Tibial artery (tissue), 4 donors: ENCODE measurements around the gene KDELR3.

Experiments used
- DNase-seq, 2 donors: peaks; one replicate each; pipeline ENCODE4 v3.0.0-alpha.2; 2019
- H3K27ac ChIP-seq, 2 donors: fragments of 200-600 bp; sonication (generic) in 1 of 2; 1 replicate in 1 of 2; 2 replicates in 1 of 2; pipeline ENCODE4 v1.5.1; 2018 to 2019; ENCODE audit warnings: mild to moderate bottlenecking in 1 of 2
- H3K27me3 ChIP-seq, 2 donors: fragments of 200-600 bp; sonication (generic) in 1 of 2; one replicate each; pipeline versions ENCODE4 v1.5.1 to v1.6.0; 2016 to 2019
- H3K36me3 ChIP-seq, 3 donors: fragments of 200-600 bp; sonication (generic) in 2 of 3; one replicate each; pipeline ENCODE4 v1.5.1; 2016 to 2019; ENCODE audit warnings: mild to moderate bottlenecking in 2 of 3
- H3K4me1 ChIP-seq, 4 donors: fragments of 200-600 bp; sonication (generic) in 2 of 4; 1 replicate in 3 of 4; 2 replicates in 1 of 4; pipeline ENCODE4 v1.5.1; 2016 to 2019
- H3K4me3 ChIP-seq, 2 donors: fragments of 200-600 bp; sonication (generic) in 1 of 2; 1 replicate in 1 of 2; 2 replicates in 1 of 2; pipeline ENCODE4 v1.5.1; 2018 to 2019; ENCODE audit warnings: mild to moderate bottlenecking in 2 of 2
- H3K9me3 ChIP-seq, 3 donors: fragments of 200-600 bp; sonication (generic) in 1 of 3; one replicate each; pipeline ENCODE4 v1.5.1; 2016 to 2019
- CTCF ChIP-seq, 2 experiments: fragments of 200-600 bp in 1 of 2; fragments of 450-650 bp in 1 of 2; IDR thresholded peaks; one replicate each; pipeline ENCODE4 v1.5.1; 2017 to 2019; ENCODE audit warnings: antibody characterized with exemption in 2 of 2, mild to moderate bottlenecking in 1 of 2, moderate library complexity in 1 of 2
- intact Hi-C: fragments of 100-400 bp; cut with DNase I; formaldehyde crosslinking; loops from one replicate; pipeline ENCODE4 v1.15.0; 2023; ENCODE audit warnings: low total_unique reads

KDELR3 gene

GRCh38 chr22:38440747-38441350 lies 27.0 kb upstream of the KDELR3 start:
- no peak for DNase-seq
- Histone ChIP-seq H3K4me3 (no peak overlapping the region), H3K27ac (no peak overlapping the region), H3K27me3 (peaks cover 0 to 54% of the 10 kb centered on the region in 2 donors), H3K4me1 (no peaks in the 10 kb centered on the region), H3K36me3 (no peaks in the 10 kb centered on the region), H3K9me3 (no peaks in the 10 kb centered on the region)
- intact Hi-C loops: no loop called here
- no peak for TF ChIP-seq CTCF (IDR thresholded peaks at IDR 0.05)

GRCh38 chr22:38441620-38442287 lies 26.1 kb upstream of the KDELR3 start:
- Histone ChIP-seq H3K9me3 (no peaks in the 10 kb centered on the region), H3K4me1 (no peaks in the 10 kb centered on the region), H3K27ac (no peak overlapping the region), H3K36me3 (no peaks in the 10 kb centered on the region), H3K27me3 (peaks cover 0 to 59% of the 10 kb centered on the region in 2 donors), H3K4me3 (no peak overlapping the region)
- no peak for TF ChIP-seq CTCF (IDR thresholded peaks at IDR 0.05)
- DNase-seq: no peak
- intact Hi-C loops: no loop called here

- H3K27ac ChIP-seq: no peak overlapping the region
- intact Hi-C loops: no loop called here
- no peak for DNase-seq
- no peak overlapping the region for H3K4me3 ChIP-seq
- no peaks in the 10 kb centered on the region for H3K36me3 ChIP-seq
- TF ChIP-seq CTCF (IDR thresholded peaks at IDR 0.05): no peak
- H3K4me1 ChIP-seq: no peaks in the 10 kb centered on the region
- H3K9me3 ChIP-seq: no peaks in the 10 kb centered on the region
- peaks cover 0 to 61% of the 10 kb centered on the region in 2 donors for H3K27me3 ChIP-seq
Measured at GRCh38 chr22:38442967-38443627, 24.8 kb upstream of the KDELR3 start.

GRCh38 chr22:38443628-38444521 lies 24.0 kb upstream of the KDELR3 start:
- no peak overlapping the region for H3K27ac ChIP-seq
- TF ChIP-seq CTCF (IDR thresholded peaks at IDR 0.05): no peak

GRCh38 chr22:38444783-38445182 lies 23.1 kb upstream of the KDELR3 start:
- intact Hi-C loops: no loop called here
- Histone ChIP-seq H3K4me3 (no peak overlapping the region), H3K36me3 (no peaks in the 10 kb centered on the region), H3K27me3 (peaks cover 0 to 71% of the 10 kb centered on the region in 2 donors), H3K27ac (no peak overlapping the region), H3K9me3 (no peaks in the 10 kb centered on the region), H3K4me1 (no peaks in the 10 kb centered on the region)
- no peak for DNase-seq
- no peak for TF ChIP-seq CTCF (IDR thresholded peaks at IDR 0.05)

More at GRCh38 chr22:38443628-38444521, 24.0 kb upstream of the KDELR3 start:
- DNase-seq: no peak
- no peaks in the 10 kb centered on the region for H3K9me3 ChIP-seq
- H3K27me3 ChIP-seq: peaks cover 0 to 67% of the 10 kb centered on the region in 2 donors
- no peak overlapping the region for H3K4me3 ChIP-seq
- intact Hi-C loops: no loop called here
- H3K36me3 ChIP-seq: no peaks in the 10 kb centered on the region
- H3K4me1 ChIP-seq: no peaks in the 10 kb centered on the region
